Skeletal muscle satellite cell (primary cell): Measurements from ENCODE around the gene C1orf159. TPM values are rescaled to one million over a fixed set of nuclear protein-coding genes. Genes with fewer than 3 reads are reported as not detected.

ENCODE experiments used
- H3K27me3 ChIP-seq: 2 replicates; pipeline ENCODE4 v1.7.0; 2013; ENCODE audit warnings: low read length; ENCODE audit not compliant: control insufficient read depth, insufficient read depth
- H3K36me3 ChIP-seq: 2 replicates; pipeline ENCODE4 v1.7.0; 2013; ENCODE audit warnings: mild to moderate bottlenecking, control low read depth, low read length; ENCODE audit not compliant: insufficient read depth
- H3K4me1 ChIP-seq: 2 replicates; pipeline ENCODE4 v1.7.0; 2013; ENCODE audit warnings: low read length; ENCODE audit not compliant: control insufficient read depth, insufficient read depth
- H3K4me2 ChIP-seq: 2 replicates; pipeline ENCODE4 v1.7.0; 2013; ENCODE audit warnings: mild to moderate bottlenecking, low read length
- H3K4me3 ChIP-seq: 2 replicates; pipeline ENCODE4 v1.7.0; 2013; ENCODE audit warnings: low read length
- H3K9ac ChIP-seq: 2 replicates; pipeline ENCODE4 v1.7.0; 2013; ENCODE audit warnings: mild to moderate bottlenecking, low read depth, low read length, moderate library complexity
- H3K9me3 ChIP-seq: replicated peaks from 2 replicates; pipeline ENCODE4 v1.7.0; 2013; ENCODE audit warnings: mild to moderate bottlenecking, control low read depth, low read length
- total RNA-seq: library from RNA; depleted of rRNA; stranded (reverse); fragments of >200 nt; gene quantifications from 2 replicates; pipeline ENCODE4 v1.2.3, GENCODE V29; 2012; rRNA removed

Gene C1orf159
- 7.9 and 11.6 TPM in 2 replicates for total RNA-seq

GRCh38 chr1:1115786-1116700, at the start of gene C1orf159:
TSS of gene C1orf159 (minus strand) at chr1:1116089. CDS start at chr1:1091543, 24,546 bp downstream.
- Histone ChIP-seq H3K4me3 (peak within 1 kb of the TSS; percentile 92), H3K27me3 (peaks cover 21% of the 10 kb centered on the region), H3K4me1 (peaks cover 4% of the 10 kb centered on the region), H3K4me2 (peak within 1 kb of the TSS; percentile 98), H3K9ac (peak within 1 kb of the TSS; percentile 78), H3K9me3 (peaks cover 4% of the 10 kb centered on the region), H3K36me3 (no peaks in the 10 kb centered on the region)

DNA sequence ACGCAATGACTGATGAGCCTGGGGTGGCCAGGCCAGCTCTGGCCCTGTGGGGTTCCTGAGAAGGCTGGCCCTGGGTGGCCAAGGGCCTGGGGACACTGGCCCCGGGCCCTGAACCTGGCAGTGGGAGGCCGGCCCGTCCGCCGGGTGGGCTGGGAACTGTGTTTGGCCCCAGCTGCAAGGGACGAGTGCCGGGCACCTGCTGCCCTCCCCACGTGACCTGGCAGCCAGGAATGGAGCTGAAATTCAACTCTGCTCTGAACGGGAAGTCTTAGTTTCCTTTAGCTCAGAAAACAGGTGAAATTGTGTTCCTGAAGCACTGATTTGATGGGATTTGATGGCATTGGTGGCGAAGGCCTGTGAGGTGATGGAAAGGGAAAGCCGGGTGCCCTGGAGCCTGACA, 49.6 kb upstream of the C1orf159 start:
- H3K4me3 ChIP-seq: no peak overlapping the region
- no peaks in the 10 kb centered on the region for H3K4me1 ChIP-seq
- H3K9ac ChIP-seq: no peak overlapping the region
- peaks cover 22% of the 10 kb centered on the region for H3K27me3 ChIP-seq
- H3K4me2 ChIP-seq: no peak overlapping the region
- H3K9me3 ChIP-seq: no peaks in the 10 kb centered on the region
- H3K36me3 ChIP-seq: no peaks in the 10 kb centered on the region

GRCh38 chr1:1164701-1165451, 49.0 kb upstream of the C1orf159 start:
- no peak overlapping the region for H3K4me3 ChIP-seq
- H3K9me3 ChIP-seq: no peaks in the 10 kb centered on the region
- peaks cover 20% of the 10 kb centered on the region for H3K27me3 ChIP-seq
- no peak overlapping the region for H3K4me2 ChIP-seq
- no peaks in the 10 kb centered on the region for H3K4me1 ChIP-seq
- no peak overlapping the region for H3K9ac ChIP-seq
- no peaks in the 10 kb centered on the region for H3K36me3 ChIP-seq

- Histone ChIP-seq H3K4me1 (no peaks in the 10 kb centered on the region), H3K9me3 (no peaks in the 10 kb centered on the region), H3K9ac (no peak overlapping the region), H3K4me2 (no peak overlapping the region), H3K4me3 (no peak overlapping the region), H3K36me3 (no peaks in the 10 kb centered on the region), H3K27me3 (peaks cover 15% of the 10 kb centered on the region)
Observed at GRCh38 chr1:1164361-1164700, 48.4 kb upstream of the C1orf159 start.

DNA sequence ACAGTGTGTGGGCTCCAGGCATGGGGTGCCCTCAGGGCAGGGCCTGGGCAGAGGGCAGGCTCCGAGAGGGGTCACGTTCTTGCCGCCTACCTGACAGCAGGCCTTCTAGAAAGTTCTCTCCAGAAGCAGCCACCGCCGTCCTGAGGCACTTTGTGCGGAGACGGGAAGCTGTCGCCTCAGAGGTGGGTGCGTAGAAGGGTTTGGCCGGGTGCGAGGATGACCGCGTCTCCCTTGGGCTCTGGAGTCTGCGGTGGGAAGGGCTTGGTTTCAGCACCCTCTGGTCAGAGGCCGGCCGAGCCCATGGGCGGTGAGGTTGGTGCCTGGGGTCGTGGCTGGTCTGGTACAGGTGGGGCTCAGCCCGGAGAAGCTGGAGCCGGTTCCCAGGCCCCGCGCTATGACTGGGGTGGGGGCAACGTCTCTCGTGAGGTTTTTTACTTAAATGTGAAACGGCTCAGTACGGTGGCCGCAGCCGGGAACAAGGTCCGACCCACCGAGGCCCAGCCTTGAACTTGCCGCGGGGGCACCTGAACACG, 47.7 kb upstream of the C1orf159 start:
- no peak overlapping the region for H3K4me2 ChIP-seq
- H3K9me3 ChIP-seq: no peaks in the 10 kb centered on the region
- H3K4me1 ChIP-seq: peaks cover 2% of the 10 kb centered on the region
- peaks cover 14% of the 10 kb centered on the region for H3K27me3 ChIP-seq
- no peak overlapping the region for H3K9ac ChIP-seq
- H3K4me3 ChIP-seq: no peak overlapping the region
- H3K36me3 ChIP-seq: no peaks in the 10 kb centered on the region

DNA sequence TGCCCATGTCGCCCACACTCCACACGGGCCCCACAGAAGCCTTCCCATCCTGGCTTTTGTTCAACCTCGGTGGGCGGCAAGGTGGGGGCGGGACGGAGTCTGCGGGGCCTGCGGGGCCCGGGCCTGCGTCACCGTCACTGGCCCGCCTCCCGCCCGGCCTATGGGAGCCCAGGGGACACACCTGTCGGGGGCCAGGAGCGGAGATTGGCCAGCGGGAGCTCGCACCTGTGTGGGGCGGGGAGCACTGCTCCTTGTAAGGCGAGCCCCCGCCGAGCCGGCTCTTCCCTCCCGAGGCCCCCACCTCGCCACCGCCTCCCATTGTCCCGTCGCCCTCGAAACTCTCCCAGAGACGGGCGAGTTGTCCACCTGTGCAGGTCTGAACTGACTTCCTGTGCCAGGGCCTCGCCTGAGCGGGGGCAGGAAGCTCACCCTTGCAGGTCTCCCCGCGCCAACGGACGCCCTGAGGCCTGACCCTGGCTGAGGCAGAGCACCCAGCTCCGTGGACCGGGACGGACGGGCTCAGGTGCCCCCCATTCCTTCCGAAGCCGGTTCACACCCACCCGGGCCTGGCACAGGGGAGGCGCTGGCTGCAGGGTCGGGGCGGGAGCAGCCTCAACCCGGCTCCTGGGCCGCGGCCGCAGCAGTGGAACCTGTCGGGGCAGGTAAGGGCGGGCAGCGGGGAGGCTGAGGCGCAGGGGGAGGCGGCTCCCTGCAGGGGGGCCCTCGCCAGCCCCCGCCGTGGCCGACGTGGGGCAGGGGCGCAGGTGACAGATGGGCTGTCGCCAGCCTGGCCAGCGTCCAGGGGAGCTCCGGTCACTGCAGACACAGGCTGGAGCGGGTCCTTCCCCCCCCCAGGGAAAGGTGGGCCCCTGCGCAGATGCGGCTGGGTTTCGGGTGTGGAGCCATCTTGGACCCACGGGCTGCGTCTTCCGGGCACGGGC, 47.0 kb upstream of the C1orf159 start:
- no peak overlapping the region for H3K4me3 ChIP-seq
- H3K4me1 ChIP-seq: peaks cover 9% of the 10 kb centered on the region

DNA sequence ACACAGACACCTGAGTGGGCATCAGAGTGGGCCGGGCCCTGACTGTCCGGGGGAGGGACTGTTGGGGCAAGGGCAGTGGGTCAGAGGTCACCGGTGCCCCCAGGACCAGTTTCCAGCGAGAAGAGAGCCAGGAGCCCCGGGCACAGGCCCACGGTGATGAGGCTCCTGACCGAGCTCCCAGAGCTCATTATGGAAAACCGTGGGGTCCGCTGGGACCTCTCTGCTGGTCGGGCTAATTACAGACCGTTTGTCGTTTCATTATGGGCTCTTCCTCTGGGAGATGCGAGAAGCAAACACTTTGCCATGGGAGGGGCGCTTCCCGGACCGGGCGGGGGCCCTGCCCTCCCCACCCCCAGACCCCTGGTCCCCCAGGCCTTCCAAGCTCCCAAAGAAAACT, 45.8 kb upstream of the C1orf159 start:
- Histone ChIP-seq H3K36me3 (no peaks in the 10 kb centered on the region), H3K4me2 (no peak overlapping the region), H3K9me3 (no peaks in the 10 kb centered on the region), H3K27me3 (peaks cover 11% of the 10 kb centered on the region), H3K9ac (no peak overlapping the region), H3K4me1 (peaks cover 14% of the 10 kb centered on the region), H3K4me3 (no peak overlapping the region)

More for the DNA sequence above, 47.0 kb upstream of the C1orf159 start:
- Histone ChIP-seq H3K4me2 (no peak overlapping the region), H3K36me3 (no peaks in the 10 kb centered on the region), H3K9me3 (no peaks in the 10 kb centered on the region), H3K27me3 (peaks cover 11% of the 10 kb centered on the region), H3K9ac (no peak overlapping the region)

GRCh38 chr1:1161078-1161682, 45.3 kb upstream of the C1orf159 start:
- H3K27me3 ChIP-seq: peaks cover 11% of the 10 kb centered on the region
- no peaks in the 10 kb centered on the region for H3K36me3 ChIP-seq
- no peak overlapping the region for H3K9ac ChIP-seq
- no peaks in the 10 kb centered on the region for H3K9me3 ChIP-seq
- peaks cover 14% of the 10 kb centered on the region for H3K4me1 ChIP-seq
- H3K4me2 ChIP-seq: no peak overlapping the region
- no peak overlapping the region for H3K4me3 ChIP-seq

DNA sequence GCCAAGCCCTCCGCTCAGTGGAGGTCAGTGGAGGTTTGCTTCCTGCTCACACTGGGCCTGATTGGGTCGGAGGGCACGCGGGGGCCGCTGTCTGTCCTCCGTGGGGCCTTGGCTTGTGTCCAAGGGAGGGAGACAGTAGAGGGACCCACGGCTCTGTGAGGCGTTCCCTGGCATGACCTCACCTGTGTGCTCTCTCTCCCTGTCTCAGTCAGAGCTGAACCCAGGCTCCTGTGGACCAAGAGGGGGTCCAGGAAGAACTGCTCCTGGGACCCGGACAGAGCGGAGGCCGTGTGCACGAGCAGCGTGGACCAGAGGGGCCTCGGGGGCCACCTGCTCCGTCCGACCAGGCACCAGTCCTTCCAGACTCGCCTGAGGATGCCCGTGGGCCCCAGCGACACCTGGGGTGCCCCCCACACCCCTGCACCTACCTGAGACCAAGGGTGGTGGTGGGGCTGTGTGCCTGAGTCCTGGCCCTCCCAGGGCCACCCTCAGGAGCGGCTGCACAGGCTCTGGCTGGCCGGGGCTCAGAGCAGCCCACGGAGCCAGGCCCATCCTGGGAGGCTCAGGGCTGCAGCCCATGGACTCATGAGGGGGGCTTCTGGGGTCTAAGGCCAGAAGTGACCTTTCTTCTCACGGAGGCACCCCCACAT, 44.5 kb upstream of the C1orf159 start:
- Histone ChIP-seq H3K4me2 (no peak overlapping the region), H3K4me1 (peaks cover 14% of the 10 kb centered on the region), H3K4me3 (no peak overlapping the region), H3K9ac (no peak overlapping the region), H3K27me3 (peaks cover 3% of the 10 kb centered on the region), H3K36me3 (no peaks in the 10 kb centered on the region), H3K9me3 (no peaks in the 10 kb centered on the region)

- Histone ChIP-seq H3K4me2 (peak overlapping the region; percentile 99), H3K4me1 (peaks cover 14% of the 10 kb centered on the region), H3K9me3 (no peaks in the 10 kb centered on the region), H3K4me3 (peak overlapping the region; percentile 75), H3K36me3 (no peaks in the 10 kb centered on the region), H3K27me3 (no peaks in the 10 kb centered on the region), H3K9ac (peak overlapping the region; percentile 96)
Observed at GRCh38 chr1:1157914-1158710, 42.2 kb upstream of the C1orf159 start.
